ENCODE data around the gene EHMT1.

The EHMT1 gene

DNA sequence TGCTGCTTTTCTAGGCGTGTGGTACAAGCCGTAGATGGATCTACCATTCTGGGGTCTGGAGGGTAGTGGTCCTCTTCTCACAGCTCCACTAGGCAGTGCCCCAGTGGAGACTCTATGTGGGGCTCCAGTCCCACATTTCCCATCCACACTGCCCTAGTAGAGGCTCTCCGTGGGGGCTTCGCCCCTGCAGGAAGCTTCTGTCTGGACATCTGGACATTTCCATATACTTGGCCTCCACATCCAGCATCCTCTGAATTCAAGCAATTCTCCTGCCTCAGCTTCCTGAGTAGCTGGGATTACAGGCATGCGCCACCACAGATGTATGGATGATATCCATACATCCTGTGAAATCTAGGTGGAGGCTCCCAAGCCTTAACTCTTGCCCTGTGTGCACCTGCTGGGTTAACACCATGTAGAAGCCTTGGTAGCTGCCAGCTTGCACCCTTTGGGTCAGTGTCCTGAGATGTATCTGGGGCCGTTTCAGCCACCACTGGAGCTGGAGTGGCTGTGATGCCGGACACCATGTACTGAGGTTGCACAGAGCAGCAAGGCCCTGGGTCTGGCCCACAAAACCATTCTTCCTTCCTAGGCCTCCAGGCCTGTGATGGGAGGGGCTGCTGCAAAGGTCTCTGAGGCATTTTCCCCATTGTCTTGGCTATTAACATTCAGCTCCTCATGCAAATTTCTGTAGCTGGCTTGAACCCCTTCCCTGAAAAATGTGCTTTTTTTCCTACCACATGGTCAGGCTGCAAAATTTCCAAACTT, 84.0 kb downstream of the EHMT1 start:
- Histone ChIP-seq H3K36me3 (ENCODE audit: low read depth) (no peaks in the 10 kb centered on the region), H3K4me1 (ENCODE audit: insufficient read depth, poor library complexity, severe bottlenecking) (peaks cover 1% of the 10 kb centered on the region)

DNA sequence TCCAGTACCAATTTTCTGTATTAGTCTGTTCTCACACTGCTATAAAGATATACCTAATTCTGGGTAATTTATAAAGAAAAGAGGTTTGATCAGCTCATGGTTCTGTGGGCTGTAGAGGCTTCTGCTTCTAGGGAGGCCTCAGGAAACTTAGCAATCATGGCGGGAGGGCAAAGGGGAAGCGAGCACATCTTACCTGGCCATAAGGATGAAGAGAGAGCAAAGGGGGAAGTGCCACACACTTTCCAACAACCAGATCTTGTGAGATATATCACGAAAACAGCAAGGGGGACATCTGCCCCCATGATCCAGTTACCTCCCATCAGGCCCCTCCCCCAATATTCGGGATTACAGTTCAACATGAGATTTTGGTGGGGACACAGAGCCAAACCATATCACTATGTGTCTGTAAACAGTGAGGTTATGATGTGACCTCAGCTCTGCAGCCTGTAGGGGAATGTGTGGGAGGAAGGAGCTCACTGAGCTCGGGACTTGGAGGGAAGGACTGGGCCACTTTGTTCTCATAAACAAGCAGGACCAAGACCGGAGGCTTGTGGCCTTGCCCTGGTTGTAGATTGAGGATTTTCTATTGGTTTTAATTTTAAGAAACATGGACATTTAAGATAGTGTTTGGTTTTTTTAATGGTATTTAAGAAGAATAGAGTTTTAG, 85.2 kb downstream of the EHMT1 start:
- H3K27ac ChIP-seq (ENCODE audit: poor library complexity, severe bottlenecking), result no peak overlapping the region
- ATAC-seq (ENCODE audit: low read depth) (no peak), DNase-seq (ENCODE audit: low spot score) (no peak)
- H3K4me3 ChIP-seq (ENCODE audit: severe bottlenecking), result no peak overlapping the region
- TF ChIP-seq, protein P1, sequence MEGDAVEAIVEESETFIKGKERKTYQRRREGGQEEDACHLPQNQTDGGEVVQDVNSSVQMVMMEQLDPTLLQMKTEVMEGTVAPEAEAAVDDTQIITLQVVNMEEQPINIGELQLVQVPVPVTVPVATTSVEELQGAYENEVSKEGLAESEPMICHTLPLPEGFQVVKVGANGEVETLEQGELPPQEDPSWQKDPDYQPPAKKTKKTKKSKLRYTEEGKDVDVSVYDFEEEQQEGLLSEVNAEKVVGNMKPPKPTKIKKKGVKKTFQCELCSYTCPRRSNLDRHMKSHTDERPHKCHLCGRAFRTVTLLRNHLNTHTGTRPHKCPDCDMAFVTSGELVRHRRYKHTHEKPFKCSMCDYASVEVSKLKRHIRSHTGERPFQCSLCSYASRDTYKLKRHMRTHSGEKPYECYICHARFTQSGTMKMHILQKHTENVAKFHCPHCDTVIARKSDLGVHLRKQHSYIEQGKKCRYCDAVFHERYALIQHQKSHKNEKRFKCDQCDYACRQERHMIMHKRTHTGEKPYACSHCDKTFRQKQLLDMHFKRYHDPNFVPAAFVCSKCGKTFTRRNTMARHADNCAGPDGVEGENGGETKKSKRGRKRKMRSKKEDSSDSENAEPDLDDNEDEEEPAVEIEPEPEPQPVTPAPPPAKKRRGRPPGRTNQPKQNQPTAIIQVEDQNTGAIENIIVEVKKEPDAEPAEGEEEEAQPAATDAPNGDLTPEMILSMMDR (IDR thresholded peaks at IDR 0.05; ENCODE audit: poor library complexity, severe bottlenecking), result no peak
- no peaks in the 10 kb centered on the region for H3K27me3 ChIP-seq (ENCODE audit: insufficient read depth, poor library complexity, severe bottlenecking)
- H3K36me3 ChIP-seq (ENCODE audit: low read depth), result no peaks in the 10 kb centered on the region
- H3K9me3 ChIP-seq (ENCODE audit: severe bottlenecking), result no peaks in the 10 kb centered on the region
- H3K4me1 ChIP-seq (ENCODE audit: insufficient read depth, poor library complexity, severe bottlenecking), result peaks cover 13% of the 10 kb centered on the region

More for the DNA sequence above, 84.0 kb downstream of the EHMT1 start:
- Histone ChIP-seq H3K27me3 (ENCODE audit: insufficient read depth, poor library complexity, severe bottlenecking) (no peaks in the 10 kb centered on the region), H3K4me3 (ENCODE audit: severe bottlenecking) (no peak overlapping the region), H3K27ac (ENCODE audit: poor library complexity, severe bottlenecking) (no peak overlapping the region), H3K9me3 (ENCODE audit: severe bottlenecking) (no peaks in the 10 kb centered on the region)
- ATAC-seq (ENCODE audit: low read depth), result no peak
- TF ChIP-seq, protein P1 (IDR thresholded peaks at IDR 0.05; ENCODE audit: poor library complexity, severe bottlenecking), result no peak
- no peak for DNase-seq (ENCODE audit: low spot score)

DNA sequence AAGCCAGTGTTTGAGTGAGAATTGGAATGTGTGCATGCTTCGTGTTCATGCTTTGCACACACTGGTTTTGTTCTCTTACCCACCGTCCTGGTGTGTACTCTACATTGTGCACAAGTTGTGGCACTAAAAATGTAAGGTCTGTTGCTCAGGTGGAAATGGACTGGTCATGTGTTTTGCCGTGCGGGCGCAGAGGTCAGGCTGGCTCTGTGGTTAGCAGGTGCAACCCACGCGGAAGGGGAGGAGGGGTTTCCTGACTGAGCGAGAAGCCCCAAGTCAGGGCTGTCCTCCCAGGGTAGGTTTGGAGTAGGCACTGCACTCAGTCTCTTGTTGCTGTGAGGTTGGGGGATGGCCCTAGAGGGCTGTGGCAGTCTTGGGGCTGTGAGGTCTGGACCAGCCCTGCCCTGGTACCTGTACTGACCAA, 86.6 kb downstream of the EHMT1 start:
- no peaks in the 10 kb centered on the region for H3K36me3 ChIP-seq (ENCODE audit: low read depth)

DNA sequence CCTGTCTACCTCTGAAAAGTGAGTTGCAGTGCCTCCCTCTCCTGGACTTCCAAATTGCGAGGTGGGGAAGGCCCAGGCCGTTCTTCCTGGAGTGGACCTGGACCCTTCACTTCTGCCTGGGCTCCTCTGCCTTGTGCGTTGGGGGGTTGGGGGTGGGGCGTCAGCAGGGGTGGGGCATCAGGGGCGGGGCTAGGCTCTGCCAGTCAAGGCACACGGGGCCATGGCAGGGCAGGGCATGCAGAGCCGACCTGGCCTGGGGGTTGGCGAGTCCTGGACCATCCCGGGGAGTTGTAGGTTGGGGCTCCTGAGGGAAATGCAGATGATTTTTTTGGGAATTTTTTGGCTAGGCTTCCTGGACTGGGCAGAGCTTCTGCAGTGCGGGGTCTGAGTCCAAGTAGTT, 87.1 kb downstream of the EHMT1 start:
- H3K27me3 ChIP-seq (ENCODE audit: insufficient read depth, poor library complexity, severe bottlenecking), result no peaks in the 10 kb centered on the region
- ATAC-seq (ENCODE audit: low read depth), result no peak
- H3K4me3 ChIP-seq (ENCODE audit: severe bottlenecking), result no peak overlapping the region
- peaks cover under 1% of the 10 kb centered on the region; the same call in 1 of the 2 replicates for H3K36me3 ChIP-seq (ENCODE audit: low read depth)
- H3K27ac ChIP-seq (ENCODE audit: poor library complexity, severe bottlenecking), result no peak overlapping the region
- TF ChIP-seq, protein P1 (IDR thresholded peaks at IDR 0.05; ENCODE audit: poor library complexity, severe bottlenecking), result no peak
- H3K9me3 ChIP-seq (ENCODE audit: severe bottlenecking), result no peaks in the 10 kb centered on the region
- DNase-seq (ENCODE audit: low spot score), result no peak
- H3K4me1 ChIP-seq (ENCODE audit: insufficient read depth, poor library complexity, severe bottlenecking), result peaks cover 14% of the 10 kb centered on the region

More for the DNA sequence above, 86.6 kb downstream of the EHMT1 start:
- DNase-seq (ENCODE audit: low spot score) (no peak), ATAC-seq (ENCODE audit: low read depth) (no peak)
- peaks cover 14% of the 10 kb centered on the region for H3K4me1 ChIP-seq (ENCODE audit: insufficient read depth, poor library complexity, severe bottlenecking)
- TF ChIP-seq, protein P1 (IDR thresholded peaks at IDR 0.05; ENCODE audit: poor library complexity, severe bottlenecking), result no peak
- no peak overlapping the region for H3K4me3 ChIP-seq (ENCODE audit: severe bottlenecking)
- no peaks in the 10 kb centered on the region for H3K27me3 ChIP-seq (ENCODE audit: insufficient read depth, poor library complexity, severe bottlenecking)
- H3K27ac ChIP-seq (ENCODE audit: poor library complexity, severe bottlenecking), result no peak overlapping the region
- no peaks in the 10 kb centered on the region for H3K9me3 ChIP-seq (ENCODE audit: severe bottlenecking)

All from RWPE2 (cell line).